GM19468 (cell line): Measurements from ENCODE around the gene OR51I2.

ENCODE experiments used
- ATAC-seq: cut with Tn5 transposase; IDR thresholded peaks from one replicate; pipeline ENCODE4 v1.9.1; 2021; ENCODE audit warnings: mild to moderate bottlenecking, moderate library complexity, moderate number of reproducible peaks; ENCODE audit not compliant: unreplicated experiment; ENCODE audit errors: extremely low read depth

The OR51I2 gene

GRCh38 chr11:5505363-5506048, 56.4 kb downstream of the OR51I2 start:
- no peak for ATAC-seq
